ENCODE data around the gene KLHL17.

Gene KLHL17

GRCh38 chr1:931380-932172, 28.8 kb upstream of the KLHL17 start:
- Histone ChIP-seq H2BK12ac (ENCODE audit: low read length) (no peak overlapping the region), H3K14ac (ENCODE audit: low read length) (no peak overlapping the region), H3K4me2 (ENCODE audit: insufficient read depth, low read length, poor library complexity, severe bottlenecking) (no peak overlapping the region), H3K36me3 (replicated peaks in 1 of 2; ENCODE audit: control insufficient read depth in 2 of 2, insufficient read depth in 2 of 2, low read length in 2 of 2) (no peaks in the 10 kb centered on the region), H3K23ac (ENCODE audit: low read depth, low read length, poor library complexity) (peak overlapping the region; percentile 5), H4K91ac (ENCODE audit: low read depth, low read length, poor library complexity) (no peak overlapping the region), H3K4me1 (ENCODE audit: control insufficient read depth in 2 of 2, insufficient read depth in 1 of 2, low read depth in 1 of 2, low read length in 2 of 2) (peaks cover 6 to 14% of the 10 kb centered on the region in 2 donors), H4K8ac (ENCODE audit: low read depth, low read length) (no peak overlapping the region), H2BK5ac (ENCODE audit: low read length) (peak overlapping the region; percentile 24), H3K27me3 (ENCODE audit: control insufficient read depth in 3 of 3, insufficient read depth in 3 of 3, low read depth in 1 of 3, low read length in 3 of 3) (peaks cover 32 to 89% (median 89%) of the 10 kb centered on the region in 3 experiments), H3K27ac (replicated peaks; ENCODE audit: low read length) (no peak overlapping the region), H2AK5ac (ENCODE audit: low read depth, low read length) (no peak overlapping the region), H2BK15ac (ENCODE audit: low read length) (peak overlapping the region; percentile 30), H3K4me3 (ENCODE audit: low read length in 2 of 2) (no peak overlapping the region), H3K4ac (ENCODE audit: low read length) (no peak overlapping the region), H2AFZ (ENCODE audit: low read length) (no peak overlapping the region), H2BK120ac (ENCODE audit: low read depth, low read length) (no peak overlapping the region), H3K18ac (ENCODE audit: low read length) (no peak overlapping the region), H3K9ac (ENCODE audit: low read depth, low read length, poor library complexity) (no peak overlapping the region), H3K9me3 (replicated peaks in 1 of 2; ENCODE audit: control insufficient read depth in 2 of 2, insufficient read depth in 1 of 2, low read depth in 1 of 2, low read length in 2 of 2) (peaks cover 0 to 6% of the 10 kb centered on the region in 2 donors), H3K79me1 (ENCODE audit: low read depth, low read length) (no peaks in the 10 kb centered on the region)
- WGBS, 2 donors (ENCODE audit: extremely low coverage in 2 of 2, insufficient read length in 2 of 2, insufficient replicate concordance in 1 of 2): no CpG with 5 or more reads among the region's 15 CpGs
- DNase-seq (ENCODE audit: low spot score): no peak

GRCh38 chr1:932173-932510, 28.2 kb upstream of the KLHL17 start:
- Histone ChIP-seq H3K27me3 (ENCODE audit: control insufficient read depth in 3 of 3, insufficient read depth in 3 of 3, low read depth in 1 of 3, low read length in 3 of 3) (peaks cover 26 to 89% (median 89%) of the 10 kb centered on the region in 3 experiments), H3K36me3 (replicated peaks in 1 of 2; ENCODE audit: control insufficient read depth in 2 of 2, insufficient read depth in 2 of 2, low read length in 2 of 2) (no peaks in the 10 kb centered on the region), H2AK5ac (ENCODE audit: low read depth, low read length) (peak overlapping the region; percentile 1), H4K8ac (ENCODE audit: low read depth, low read length) (no peak overlapping the region), H4K91ac (ENCODE audit: low read depth, low read length, poor library complexity) (no peak overlapping the region), H3K23ac (ENCODE audit: low read depth, low read length, poor library complexity) (no peak overlapping the region), H3K4ac (ENCODE audit: low read length) (no peak overlapping the region), H2BK15ac (ENCODE audit: low read length) (no peak overlapping the region), H3K9ac (ENCODE audit: low read depth, low read length, poor library complexity) (peak overlapping the region; percentile 7), H3K9me3 (replicated peaks in 1 of 2; ENCODE audit: control insufficient read depth in 2 of 2, insufficient read depth in 1 of 2, low read depth in 1 of 2, low read length in 2 of 2) (peaks cover 0 to 6% of the 10 kb centered on the region in 2 donors), H2BK5ac (ENCODE audit: low read length) (no peak overlapping the region), H2BK120ac (ENCODE audit: low read depth, low read length) (no peak overlapping the region), H3K27ac (replicated peaks; ENCODE audit: low read length) (no peak overlapping the region), H3K14ac (ENCODE audit: low read length) (no peak overlapping the region), H3K4me2 (ENCODE audit: insufficient read depth, low read length, poor library complexity, severe bottlenecking) (no peak overlapping the region), H3K18ac (ENCODE audit: low read length) (peak overlapping the region; percentile 13), H2BK12ac (ENCODE audit: low read length) (no peak overlapping the region), H2AFZ (ENCODE audit: low read length) (no peak overlapping the region), H3K4me3 (ENCODE audit: low read length in 2 of 2) (no peak overlapping the region), H3K79me1 (ENCODE audit: low read depth, low read length) (no peaks in the 10 kb centered on the region), H3K4me1 (ENCODE audit: control insufficient read depth in 2 of 2, insufficient read depth in 1 of 2, low read depth in 1 of 2, low read length in 2 of 2) (peaks cover 6 to 14% of the 10 kb centered on the region in 2 donors)
- DNase-seq (ENCODE audit: low spot score): no peak
- no CpG with 5 or more reads among the region's 16 CpGs for WGBS, 2 donors (ENCODE audit: extremely low coverage in 2 of 2, insufficient read length in 2 of 2, insufficient replicate concordance in 1 of 2)

- peak overlapping the region; percentile 17 for H3K14ac ChIP-seq (ENCODE audit: low read length)
- H2BK5ac ChIP-seq (ENCODE audit: low read length): no peak overlapping the region
- WGBS, 2 donors (ENCODE audit: extremely low coverage in 2 of 2, insufficient read length in 2 of 2, insufficient replicate concordance in 1 of 2): no CpG with 5 or more reads among the region's 25 CpGs
- peak overlapping the region; percentile 61 for H3K23ac ChIP-seq (ENCODE audit: low read depth, low read length, poor library complexity)
- no peak overlapping the region for H2AFZ ChIP-seq (ENCODE audit: low read length)
- H2BK12ac ChIP-seq (ENCODE audit: low read length): peak overlapping the region; percentile 41
- H3K4me3 ChIP-seq (ENCODE audit: low read length in 2 of 2): no peak overlapping the region
- no peak overlapping the region for H3K4me2 ChIP-seq (ENCODE audit: insufficient read depth, low read length, poor library complexity, severe bottlenecking)
- H3K79me1 ChIP-seq (ENCODE audit: low read depth, low read length): no peaks in the 10 kb centered on the region
- H3K9ac ChIP-seq (ENCODE audit: low read depth, low read length, poor library complexity): no peak overlapping the region
- H2AK5ac ChIP-seq (ENCODE audit: low read depth, low read length): peak overlapping the region; percentile 52
- H4K8ac ChIP-seq (ENCODE audit: low read depth, low read length): no peak overlapping the region
- H2BK15ac ChIP-seq (ENCODE audit: low read length): no peak overlapping the region
- DNase-seq (ENCODE audit: low spot score): no peak
- H3K27ac ChIP-seq (replicated peaks; ENCODE audit: low read length): no peak overlapping the region
- H3K9me3 ChIP-seq (replicated peaks in 1 of 2; ENCODE audit: control insufficient read depth in 2 of 2, insufficient read depth in 1 of 2, low read depth in 1 of 2, low read length in 2 of 2): peaks cover 0 to 6% of the 10 kb centered on the region in 2 donors
- peak overlapping the region; percentile 48 for H3K18ac ChIP-seq (ENCODE audit: low read length)
- no peak overlapping the region for H2BK120ac ChIP-seq (ENCODE audit: low read depth, low read length)
- H3K36me3 ChIP-seq (replicated peaks in 1 of 2; ENCODE audit: control insufficient read depth in 2 of 2, insufficient read depth in 2 of 2, low read length in 2 of 2): no peaks in the 10 kb centered on the region
- H3K27me3 ChIP-seq (ENCODE audit: control insufficient read depth in 3 of 3, insufficient read depth in 3 of 3, low read depth in 1 of 3, low read length in 3 of 3): peaks cover 22 to 89% (median 86%) of the 10 kb centered on the region in 3 experiments
- H3K4me1 ChIP-seq (ENCODE audit: control insufficient read depth in 2 of 2, insufficient read depth in 1 of 2, low read depth in 1 of 2, low read length in 2 of 2): peaks cover 6 to 14% of the 10 kb centered on the region in 2 donors
- H4K91ac ChIP-seq (ENCODE audit: low read depth, low read length, poor library complexity): no peak overlapping the region
- no peak overlapping the region for H3K4ac ChIP-seq (ENCODE audit: low read length)
Observed at GRCh38 chr1:932776-933602, 27.4 kb upstream of the KLHL17 start.

DNA sequence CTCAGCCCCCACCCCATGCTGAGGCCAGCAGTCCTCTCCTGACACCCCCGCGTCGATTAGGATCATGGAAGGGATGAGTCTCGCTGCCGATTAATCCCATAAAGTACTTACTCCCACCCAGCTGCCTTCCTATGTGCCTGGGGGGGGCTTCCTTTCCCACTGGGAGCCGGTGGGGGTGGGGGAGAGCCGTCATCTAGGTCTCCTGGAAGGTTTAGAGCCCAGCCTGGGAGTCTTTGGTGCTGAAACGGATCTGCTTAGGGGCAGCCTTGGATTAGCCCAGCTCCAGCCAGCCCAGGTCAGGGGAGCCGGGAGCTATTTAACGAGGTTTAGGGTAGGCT, 26.8 kb upstream of the KLHL17 start:
- Histone ChIP-seq H3K4me2 (ENCODE audit: insufficient read depth, low read length, poor library complexity, severe bottlenecking) (no peak overlapping the region), H2BK5ac (ENCODE audit: low read length) (no peak overlapping the region), H3K18ac (ENCODE audit: low read length) (no peak overlapping the region), H3K9ac (ENCODE audit: low read depth, low read length, poor library complexity) (no peak overlapping the region), H3K79me1 (ENCODE audit: low read depth, low read length) (no peaks in the 10 kb centered on the region), H3K4me3 (ENCODE audit: low read length in 2 of 2) (no peak overlapping the region), H4K91ac (ENCODE audit: low read depth, low read length, poor library complexity) (no peak overlapping the region), H3K4me1 (ENCODE audit: control insufficient read depth in 2 of 2, insufficient read depth in 1 of 2, low read depth in 1 of 2, low read length in 2 of 2) (peaks cover 7 to 14% of the 10 kb centered on the region in 2 donors), H4K8ac (ENCODE audit: low read depth, low read length) (no peak overlapping the region), H3K4ac (ENCODE audit: low read length) (no peak overlapping the region), H2BK15ac (ENCODE audit: low read length) (no peak overlapping the region), H3K9me3 (replicated peaks in 1 of 2; ENCODE audit: control insufficient read depth in 2 of 2, insufficient read depth in 1 of 2, low read depth in 1 of 2, low read length in 2 of 2) (peaks cover 0 to 6% of the 10 kb centered on the region in 2 donors), H3K36me3 (replicated peaks in 1 of 2; ENCODE audit: control insufficient read depth in 2 of 2, insufficient read depth in 2 of 2, low read length in 2 of 2) (no peaks in the 10 kb centered on the region), H2BK120ac (ENCODE audit: low read depth, low read length) (no peak overlapping the region), H3K27ac (replicated peaks; ENCODE audit: low read length) (no peak overlapping the region), H2AFZ (ENCODE audit: low read length) (no peak overlapping the region), H3K23ac (ENCODE audit: low read depth, low read length, poor library complexity) (no peak overlapping the region), H3K27me3 (ENCODE audit: control insufficient read depth in 3 of 3, insufficient read depth in 3 of 3, low read depth in 1 of 3, low read length in 3 of 3) (peaks cover 23 to 91% (median 87%) of the 10 kb centered on the region in 3 experiments), H2BK12ac (ENCODE audit: low read length) (no peak overlapping the region), H3K14ac (ENCODE audit: low read length) (peak overlapping the region; percentile 17), H2AK5ac (ENCODE audit: low read depth, low read length) (no peak overlapping the region)
- WGBS, 2 donors (ENCODE audit: extremely low coverage in 2 of 2, insufficient read length in 2 of 2, insufficient replicate concordance in 1 of 2): no CpG with 5 or more reads among the region's 10 CpGs
- no peak for DNase-seq (ENCODE audit: low spot score)
